ENCODE results near the gene COX6A2.
A peak's percentile ranks its signal among the peaks of the same experiment; 100 is the strongest.
"Not testable (repeated sequence)": the region's sequence is repeated elsewhere in the genome, so short reads cannot be mapped to it uniquely, and the experiment has no call there.

COX6A2 gene

DNA sequence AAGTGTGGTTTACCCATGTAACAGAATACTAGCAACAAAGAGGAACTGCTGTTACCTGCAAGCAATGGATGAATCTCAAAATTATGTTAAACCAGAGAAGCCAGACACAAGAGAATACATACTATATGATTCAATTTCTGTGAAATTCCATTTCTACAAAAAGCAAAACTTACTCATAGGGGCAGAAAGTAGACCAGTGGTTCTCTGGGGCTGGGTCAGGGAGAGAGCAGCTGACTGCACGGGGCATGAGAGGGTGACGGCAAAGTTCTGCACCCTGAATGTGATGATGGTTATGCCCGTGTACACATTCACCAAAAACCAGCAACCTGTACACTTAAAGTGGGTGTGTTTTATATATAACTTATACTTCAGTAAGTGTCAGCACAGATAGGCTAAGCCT, 11.4 kb upstream of the COX6A2 start:
- DNase-seq (ENCODE audit: extremely low spot score, insufficient read length, low read depth) = no peak
- no peak for FAIRE-seq

DNA sequence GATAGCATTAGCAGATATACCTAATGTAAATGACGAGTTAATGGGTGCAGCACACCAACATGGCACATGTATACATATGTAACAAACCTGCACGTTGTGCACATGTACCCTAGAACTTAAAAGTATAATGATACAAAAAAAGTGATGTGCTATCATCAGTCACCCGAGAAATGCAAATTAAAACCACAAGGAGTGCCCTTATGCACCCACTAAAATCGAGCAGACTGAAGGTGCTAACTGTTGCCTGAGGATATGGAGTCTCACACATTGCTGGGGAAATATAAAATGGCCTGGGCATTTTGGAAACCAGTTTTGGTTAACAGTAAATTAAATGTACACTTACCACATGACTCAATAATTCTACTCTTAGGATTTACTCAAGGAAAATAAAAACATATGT, 10.9 kb upstream of the COX6A2 start:
- not testable (repeated sequence) for DNase-seq (ENCODE audit: extremely low spot score, insufficient read length, low read depth); FAIRE-seq

- no peak for FAIRE-seq
- DNase-seq (ENCODE audit: extremely low spot score, insufficient read length, low read depth) = no peak
These were observed 10.3 kb upstream of the COX6A2 start for GRCh38 chr16:31438414-31438813.

GRCh38 chr16:31436221-31437045, 8.3 kb upstream of the COX6A2 start:
- DNase-seq (ENCODE audit: extremely low spot score, insufficient read length, low read depth) (no peak), FAIRE-seq (no peak)

- DNase-seq (ENCODE audit: extremely low spot score, insufficient read length, low read depth) (no peak), FAIRE-seq (no peak)
These were observed 7.4 kb upstream of the COX6A2 start for GRCh38 chr16:31435341-31436220.

DNA sequence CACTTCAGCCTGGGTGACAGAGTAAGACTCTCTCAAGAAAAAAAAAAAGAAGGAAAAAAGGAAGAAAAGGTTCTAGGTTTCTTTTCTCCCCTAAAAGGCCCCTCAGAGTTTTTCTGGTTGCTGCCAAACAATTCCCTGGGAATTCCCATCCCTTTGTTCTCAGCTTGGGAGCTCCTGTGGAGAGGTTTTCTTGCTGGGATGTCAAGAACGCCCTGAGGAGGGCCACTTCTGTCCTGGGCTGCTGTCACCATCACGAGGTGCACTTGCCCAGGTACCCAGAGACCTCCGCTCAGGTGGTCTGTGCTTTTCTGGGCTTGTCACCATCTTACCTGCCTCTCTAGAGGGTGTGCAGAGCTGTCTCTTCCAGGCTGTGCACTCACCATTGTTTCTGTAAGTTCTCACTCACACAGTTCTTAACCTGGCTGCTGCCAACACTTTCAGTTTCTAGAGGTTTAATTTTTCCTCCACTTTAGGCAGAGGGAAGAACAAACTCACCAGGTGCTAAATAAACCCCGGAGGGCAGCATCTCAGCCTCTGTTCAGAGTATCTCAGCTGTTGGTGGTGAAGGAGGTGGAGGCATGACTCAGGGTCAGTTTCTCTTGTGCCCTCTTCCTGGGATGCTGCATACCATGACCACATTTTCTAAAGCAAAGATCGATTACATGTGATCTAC, 2.4 kb upstream of the COX6A2 start:
- FAIRE-seq = no peak
- DNase-seq (ENCODE audit: extremely low spot score, insufficient read length, low read depth) = no peak

DNA sequence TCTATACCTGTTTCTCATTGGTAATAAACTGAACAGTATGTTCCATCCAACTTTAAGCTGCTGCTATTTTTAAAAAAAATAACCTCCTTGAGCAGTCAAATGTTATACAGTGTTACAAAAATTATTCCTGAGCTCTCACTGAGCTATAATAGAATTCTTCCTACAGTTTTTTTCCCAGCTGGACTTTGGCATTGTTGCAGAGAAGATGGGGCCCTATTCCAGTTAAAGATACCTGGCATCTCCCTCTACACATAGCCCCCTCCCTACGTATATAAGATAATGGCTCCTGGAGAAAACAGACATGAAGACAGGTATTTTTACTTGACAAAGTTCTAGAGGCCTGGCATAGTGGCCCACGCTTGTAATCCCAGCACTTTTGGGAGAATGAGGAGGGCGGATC, 1.6 kb upstream of the COX6A2 start:
- FAIRE-seq (no peak), DNase-seq (ENCODE audit: extremely low spot score, insufficient read length, low read depth) (no peak)

GRCh38 chr16:31429314-31429713, 1.2 kb upstream of the COX6A2 start:
- FAIRE-seq = no peak

GRCh38 chr16:31428638-31429247, 583 bp upstream of the COX6A2 start:
- DNase-seq (ENCODE audit: extremely low spot score, insufficient read length, low read depth) (no peak), FAIRE-seq (no peak)

More at GRCh38 chr16:31429314-31429713, 1.2 kb upstream of the COX6A2 start:
- no peak for DNase-seq (ENCODE audit: extremely low spot score, insufficient read length, low read depth)

DNA sequence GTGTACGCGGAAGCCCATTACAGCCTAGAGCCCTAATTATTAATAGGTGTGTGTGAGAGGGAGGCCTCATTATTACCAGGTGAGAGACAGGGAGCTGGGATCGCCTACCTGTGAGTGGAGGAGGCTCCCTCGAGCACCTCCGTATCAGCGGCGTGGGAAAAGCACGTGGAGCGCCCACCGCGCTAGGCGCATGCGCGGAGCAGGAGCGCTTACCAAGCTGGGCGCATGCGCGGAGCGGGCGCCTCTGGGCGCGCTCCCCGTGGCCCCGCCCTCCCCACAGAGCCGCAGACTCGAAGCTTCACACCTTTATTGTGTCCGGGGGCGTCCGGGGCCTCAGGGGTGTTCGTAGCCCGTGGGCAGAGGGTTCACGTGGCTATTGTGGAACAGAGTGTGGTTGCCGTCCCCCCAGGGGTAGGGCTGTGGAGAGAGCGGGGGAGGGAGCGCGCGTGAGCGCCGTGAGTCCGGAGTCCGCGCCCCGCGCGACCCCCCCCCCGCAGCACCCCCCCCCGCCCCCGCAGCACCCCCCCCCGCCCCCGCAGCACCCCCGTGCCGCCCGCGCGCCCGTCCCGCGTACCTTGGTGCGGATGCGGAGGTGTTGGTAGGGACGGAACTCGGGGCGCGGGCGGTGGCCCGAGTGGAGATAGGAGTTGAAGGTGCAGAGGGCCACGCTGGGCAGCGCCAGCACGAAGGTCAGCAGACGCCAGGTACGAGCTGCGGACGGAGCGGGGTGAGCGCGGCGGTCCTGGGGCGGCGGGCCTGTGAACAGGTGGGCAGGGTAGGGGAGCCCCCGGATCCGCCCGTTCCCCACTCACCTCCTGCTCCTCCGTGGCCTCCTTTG, 500 bp downstream of the COX6A2 start:
- DNase-seq (ENCODE audit: extremely low spot score, insufficient read length, low read depth) (no peak), FAIRE-seq (no peak)

GRCh38 chr16:31423801-31424200, 4.4 kb downstream of the COX6A2 start:
- no peak for FAIRE-seq
- no peak for DNase-seq (ENCODE audit: extremely low spot score, insufficient read length, low read depth)

DNA sequence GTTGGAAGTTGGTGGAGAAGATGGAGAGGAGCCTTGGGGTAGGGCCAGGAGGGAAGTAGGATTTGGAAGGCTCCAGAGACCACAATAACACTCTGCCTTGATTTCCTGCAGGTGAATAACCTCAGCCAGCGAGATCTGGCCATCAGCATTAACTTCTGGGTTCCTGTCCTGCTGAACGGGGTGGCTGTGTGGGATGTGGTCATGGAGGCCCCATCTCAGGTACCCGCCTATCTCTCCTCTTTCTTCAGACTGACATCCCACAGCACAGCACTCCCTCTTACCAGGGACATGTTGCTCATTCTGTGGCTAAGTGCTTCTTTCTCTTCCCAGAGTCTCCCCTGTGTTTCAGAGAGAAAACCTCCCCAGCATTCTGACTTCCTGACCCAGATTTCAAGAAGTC, 4.9 kb downstream of the COX6A2 start:
- FAIRE-seq (no peak), DNase-seq (ENCODE audit: extremely low spot score, insufficient read length, low read depth) (no peak)

GRCh38 chr16:31421587-31421986, 6.6 kb downstream of the COX6A2 start:
- DNase-seq (ENCODE audit: extremely low spot score, insufficient read length, low read depth) = peak; percentile 33
- FAIRE-seq = no peak

GRCh38 chr16:31420037-31420436, 8.1 kb downstream of the COX6A2 start:
- FAIRE-seq (no peak), DNase-seq (ENCODE audit: extremely low spot score, insufficient read length, low read depth) (no peak)

DNA sequence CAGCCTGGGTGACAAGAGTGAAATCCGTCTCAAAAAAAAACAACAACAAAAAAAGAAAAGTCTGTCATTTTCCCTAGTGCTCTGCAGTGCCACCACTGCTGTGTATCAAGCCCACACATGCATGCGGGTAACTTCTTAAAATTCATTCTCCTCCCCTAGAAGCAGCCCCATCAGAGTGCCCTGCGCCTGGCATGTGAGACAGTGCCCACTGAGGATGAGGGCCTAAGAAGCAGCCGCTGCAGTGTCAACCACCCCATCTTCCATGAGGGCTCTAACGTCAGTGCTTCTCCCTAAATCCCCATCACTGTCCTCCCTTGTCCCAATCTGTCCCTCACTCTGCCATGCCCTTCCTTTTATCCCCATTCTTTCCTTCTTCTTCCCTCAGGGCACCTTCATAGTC, 10.2 kb downstream of the COX6A2 start:
- DNase-seq (ENCODE audit: extremely low spot score, insufficient read length, low read depth) (no peak), FAIRE-seq (no peak)

DNA sequence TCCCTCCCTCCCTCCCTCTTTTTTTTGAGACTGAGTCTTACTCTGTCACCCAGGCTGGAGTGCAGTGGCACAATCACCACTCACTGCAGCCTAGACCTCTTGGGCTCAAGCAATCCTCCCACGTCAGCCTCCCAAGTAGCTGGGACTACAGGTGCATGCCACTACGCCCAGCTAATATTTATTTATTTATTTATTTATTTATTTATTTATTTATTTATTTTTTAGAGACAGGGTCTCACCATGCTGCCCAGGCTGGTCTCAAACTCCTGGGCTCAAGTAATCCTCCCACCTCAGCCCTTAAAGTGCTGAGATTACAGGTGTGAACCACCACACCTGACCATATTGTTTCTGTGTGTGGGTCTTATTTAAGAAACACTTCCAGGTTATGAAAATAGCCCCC, 11.1 kb downstream of the COX6A2 start:
- not testable (repeated sequence) for FAIRE-seq; DNase-seq (ENCODE audit: extremely low spot score, insufficient read length, low read depth)

- DNase-seq (ENCODE audit: extremely low spot score, insufficient read length, low read depth) = no peak
- FAIRE-seq = no peak
These were observed 11.8 kb downstream of the COX6A2 start for GRCh38 chr16:31416371-31416770.

- FAIRE-seq (no peak), DNase-seq (ENCODE audit: extremely low spot score, insufficient read length, low read depth) (no peak)
These were observed 13.5 kb downstream of the COX6A2 start for GRCh38 chr16:31414706-31415105.

GRCh38 chr16:31413943-31414342, 14.2 kb downstream of the COX6A2 start:
- no peak for DNase-seq (ENCODE audit: extremely low spot score, insufficient read length, low read depth)
- no peak for FAIRE-seq
